Mesendoderm (in vitro differentiated cells): ENCODE measurements around the gene EMSY.
"Not testable (repeated sequence)": the region's sequence is repeated elsewhere in the genome, so short reads cannot be mapped to it uniquely, and the experiment has no call there.

Experiments used
- DNase-seq: peaks from one replicate; pipeline ENCODE4 v3.0.0; 2013
- H2AK5ac ChIP-seq: 2 replicates; pipeline ENCODE4 v1.6.1; 2013; ENCODE audit warnings: low read length, inconsistent platforms
- H2BK120ac ChIP-seq: 2 replicates; pipeline ENCODE4 v1.6.1; 2013; ENCODE audit warnings: low read depth, mild to moderate bottlenecking, low read length, moderate library complexity, mixed read lengths
- H2BK15ac ChIP-seq: replicated peaks from 2 replicates; pipeline ENCODE4 v1.6.1; 2013; ENCODE audit warnings: low read depth, mild to moderate bottlenecking, moderate library complexity
- H2BK5ac ChIP-seq: 2 replicates; pipeline ENCODE4 v1.6.1; 2013; ENCODE audit warnings: low read length, inconsistent platforms
- H3K18ac ChIP-seq: 2 replicates; pipeline ENCODE4 v1.6.1; 2013; ENCODE audit warnings: mild to moderate bottlenecking, low read length, mixed read lengths
- H3K23ac ChIP-seq: one replicate; pipeline ENCODE4 v1.6.1; 2013; ENCODE audit warnings: low read length
- H3K27ac ChIP-seq: 2 replicates; pipeline ENCODE4 v1.5.1; 2013; ENCODE audit warnings: low read depth, mild to moderate bottlenecking, inconsistent platforms, low read length, moderate library complexity
- H3K27me3 ChIP-seq: 2 replicates; pipeline ENCODE4 v1.6.1; 2013; ENCODE audit warnings: low read length, control low read depth, mild to moderate bottlenecking, inconsistent platforms; ENCODE audit not compliant: insufficient read depth, poor library complexity
- H3K36me3 ChIP-seq: 2 replicates; pipeline ENCODE4 v1.6.1; 2013; ENCODE audit warnings: low read length, inconsistent platforms; ENCODE audit not compliant: control insufficient read depth, insufficient read depth
- H3K4ac ChIP-seq: one replicate; pipeline ENCODE4 v1.6.1; 2013; ENCODE audit warnings: low read depth, mild to moderate bottlenecking, low read length, moderate library complexity
- H3K4me1 ChIP-seq: 2 replicates; pipeline ENCODE4 v1.6.1; 2013; ENCODE audit warnings: low read depth, low read length, inconsistent platforms; ENCODE audit not compliant: control insufficient read depth
- H3K4me2 ChIP-seq: 2 replicates; pipeline ENCODE4 v1.6.1; 2013; ENCODE audit warnings: low read length
- H3K4me3 ChIP-seq: 2 replicates; pipeline ENCODE4 v1.5.1; 2013; ENCODE audit warnings: mild to moderate bottlenecking, low read length
- H3K56ac ChIP-seq: one replicate; pipeline ENCODE4 v1.6.1; 2013; ENCODE audit warnings: low read length
- H3K79me1 ChIP-seq: 2 replicates; pipeline ENCODE4 v1.6.1; 2013; ENCODE audit warnings: low read length, inconsistent platforms
- H3K79me2 ChIP-seq: 2 replicates; pipeline ENCODE4 v1.6.1; 2013; ENCODE audit warnings: mild to moderate bottlenecking, low read length; ENCODE audit not compliant: control insufficient read depth, insufficient read depth
- H3K9ac ChIP-seq: 2 replicates; pipeline ENCODE4 v1.6.1; 2013; ENCODE audit warnings: low read length, inconsistent platforms
- H4K5ac ChIP-seq: one replicate; pipeline ENCODE4 v1.6.1; 2013; ENCODE audit warnings: low read length
- H4K8ac ChIP-seq: one replicate; pipeline ENCODE4 v1.6.1; 2013; ENCODE audit warnings: low read depth, mild to moderate bottlenecking, control low read depth, low read length, moderate library complexity
- WGBS: extraction: QIAGEN DNeasy Blood & Tissue Kit; methylation state at CpG from one replicate; pipeline ENCODE4 v1.1.7; 2013; ENCODE audit warnings: low lambda C conversion rate, missing lambda C conversion rate; ENCODE audit not compliant: insufficient coverage; ENCODE audit errors: extremely low coverage; 5-methylcytosine and 5-hydroxymethylcytosine counted together

Gene EMSY

DNA sequence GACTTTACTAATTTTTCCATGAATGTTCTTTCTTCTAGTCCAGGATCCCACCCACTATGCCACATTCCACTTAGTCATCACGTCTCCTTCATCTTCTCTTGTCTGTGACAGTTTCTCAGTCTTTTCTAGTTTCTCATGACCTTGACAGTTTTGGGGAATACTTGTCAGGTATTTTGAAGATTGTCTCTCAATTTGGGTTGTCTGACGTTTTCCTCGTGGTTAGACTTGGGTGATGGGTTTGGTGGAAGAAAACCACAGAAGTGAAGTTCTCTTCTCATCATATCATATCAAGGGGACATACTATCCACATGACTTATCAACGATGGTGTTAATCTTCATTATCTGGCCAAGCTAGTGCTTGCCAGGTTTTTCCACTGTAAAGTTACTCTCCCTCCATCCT lies 123.3 kb downstream of the EMSY start:
- Histone ChIP-seq H2BK15ac (no peak overlapping the region), H3K4ac (no peak overlapping the region), H3K79me1 (no peaks in the 10 kb centered on the region), H3K27ac (no peak overlapping the region), H3K56ac (no peak overlapping the region), H3K9ac (no peak overlapping the region), H2BK120ac (no peak overlapping the region), H3K4me1 (no peaks in the 10 kb centered on the region), H4K8ac (no peak overlapping the region), H2AK5ac (no peak overlapping the region), H3K36me3 (no peaks in the 10 kb centered on the region), H4K5ac (no peak overlapping the region), H3K4me3 (no peak overlapping the region), H3K79me2 (no peaks in the 10 kb centered on the region), H3K4me2 (no peak overlapping the region), H3K18ac (no peak overlapping the region), H3K27me3 (no peaks in the 10 kb centered on the region), H3K23ac (no peak overlapping the region), H2BK5ac (no peak overlapping the region)
- no peak for DNase-seq
- no CpG with 5 or more reads among the region's 4 CpGs for WGBS

GRCh38 chr11:76568621-76569020 lies 123.8 kb downstream of the EMSY start:
- WGBS: no CpG with 5 or more reads among the region's 1 CpG
- no peak overlapping the region for H2BK5ac ChIP-seq
- no peak overlapping the region for H4K5ac ChIP-seq
- no peaks in the 10 kb centered on the region for H3K4me1 ChIP-seq
- H3K79me2 ChIP-seq: no peaks in the 10 kb centered on the region
- H2AK5ac ChIP-seq: no peak overlapping the region
- H3K9ac ChIP-seq: no peak overlapping the region
- no peaks in the 10 kb centered on the region for H3K79me1 ChIP-seq
- no peaks in the 10 kb centered on the region for H3K36me3 ChIP-seq
- H3K4ac ChIP-seq: no peak overlapping the region
- no peak overlapping the region for H3K56ac ChIP-seq
- H3K27ac ChIP-seq: no peak overlapping the region
- H3K27me3 ChIP-seq: no peaks in the 10 kb centered on the region
- no peak overlapping the region for H3K4me2 ChIP-seq
- no peak overlapping the region for H2BK120ac ChIP-seq
- no peak overlapping the region for H2BK15ac ChIP-seq
- H3K18ac ChIP-seq: no peak overlapping the region
- H3K4me3 ChIP-seq: no peak overlapping the region
- no peak overlapping the region for H3K23ac ChIP-seq
- no peak for DNase-seq
- no peak overlapping the region for H4K8ac ChIP-seq

- not testable (repeated sequence) for H3K9ac ChIP-seq, H3K27me3 ChIP-seq, H3K36me3 ChIP-seq, H4K5ac ChIP-seq, H2BK120ac ChIP-seq, H3K79me1 ChIP-seq, H3K4me2 ChIP-seq, H3K79me2 ChIP-seq, H3K4me3 ChIP-seq, H4K8ac ChIP-seq, H3K27ac ChIP-seq, H2AK5ac ChIP-seq, H2BK15ac ChIP-seq, H3K23ac ChIP-seq, H3K4me1 ChIP-seq, DNase-seq, H3K56ac ChIP-seq, H3K4ac ChIP-seq, H3K18ac ChIP-seq, H2BK5ac ChIP-seq
- WGBS: no CpG with 5 or more reads among the region's 12 CpGs
These were observed 127.5 kb downstream of the EMSY start for GRCh38 chr11:76572181-76572875.

DNA sequence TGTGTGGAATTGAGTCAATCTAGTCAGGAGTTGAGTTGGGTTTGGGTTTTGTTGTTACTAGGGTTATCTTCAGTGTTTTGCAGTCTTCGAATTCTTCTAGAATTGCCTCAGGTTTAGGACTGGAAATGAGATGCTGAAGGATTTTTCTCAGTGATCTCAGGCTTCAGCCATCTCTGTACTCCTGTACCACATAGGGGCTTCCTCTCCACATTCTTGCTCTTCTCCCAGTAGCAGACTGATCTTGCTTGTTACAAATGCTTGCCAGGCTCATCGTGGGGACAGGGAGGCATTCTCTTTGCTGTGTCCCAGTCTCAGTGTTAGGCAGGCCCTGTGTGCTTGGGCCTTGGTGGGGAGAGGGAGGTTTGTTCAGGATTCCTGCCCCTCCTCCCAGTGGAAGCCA lies 129.6 kb downstream of the EMSY start:
- Histone ChIP-seq H3K4me2 (no peak overlapping the region), H3K79me2 (no peaks in the 10 kb centered on the region), H3K9ac (no peak overlapping the region), H3K36me3 (no peaks in the 10 kb centered on the region), H2BK15ac (no peak overlapping the region), H3K27me3 (no peaks in the 10 kb centered on the region), H3K23ac (no peak overlapping the region), H4K8ac (no peak overlapping the region), H3K79me1 (no peaks in the 10 kb centered on the region), H3K18ac (no peak overlapping the region), H2BK120ac (no peak overlapping the region), H3K56ac (no peak overlapping the region), H2BK5ac (no peak overlapping the region), H3K4me3 (no peak overlapping the region), H4K5ac (no peak overlapping the region), H3K27ac (no peak overlapping the region), H2AK5ac (no peak overlapping the region), H3K4me1 (peaks cover 5% of the 10 kb centered on the region), H3K4ac (no peak overlapping the region)
- DNase-seq: peak; percentile 86
- WGBS: no CpG with 5 or more reads among the region's 2 CpGs

DNA sequence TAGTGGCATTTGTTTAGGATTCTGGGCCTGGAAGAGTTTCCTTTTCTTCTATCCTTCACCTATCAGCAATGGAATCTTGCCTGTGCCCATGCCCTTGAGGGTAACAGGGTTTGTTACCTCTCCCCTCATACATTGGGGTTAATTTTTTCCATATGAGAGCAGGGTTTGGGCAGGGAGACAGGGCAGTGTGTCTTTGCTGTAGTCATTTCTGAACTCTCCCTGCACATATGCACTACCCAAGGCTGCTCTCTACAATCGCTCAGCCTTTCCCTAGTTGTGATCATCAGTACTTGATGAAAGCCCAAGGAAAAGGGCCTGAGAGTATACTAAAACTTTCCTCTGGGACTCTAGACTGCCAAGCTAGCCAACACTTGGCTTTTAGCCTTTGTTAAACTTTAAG lies 130.1 kb downstream of the EMSY start:
- no peak for DNase-seq
- Histone ChIP-seq H3K23ac (no peak overlapping the region), H3K4ac (no peak overlapping the region), H3K56ac (no peak overlapping the region), H2BK15ac (no peak overlapping the region), H3K27me3 (no peaks in the 10 kb centered on the region), H3K4me1 (peaks cover 5% of the 10 kb centered on the region), H2BK120ac (no peak overlapping the region), H2AK5ac (no peak overlapping the region), H3K79me1 (no peaks in the 10 kb centered on the region), H3K36me3 (no peaks in the 10 kb centered on the region), H4K8ac (no peak overlapping the region), H3K79me2 (no peaks in the 10 kb centered on the region), H3K4me2 (no peak overlapping the region), H4K5ac (no peak overlapping the region), H3K4me3 (no peak overlapping the region), H2BK5ac (no peak overlapping the region), H3K18ac (no peak overlapping the region), H3K9ac (no peak overlapping the region), H3K27ac (no peak overlapping the region)
- no CpG with 5 or more reads among the region's 1 CpG for WGBS
